ENCODE results near the gene LST1.

The LST1 gene

DNA sequence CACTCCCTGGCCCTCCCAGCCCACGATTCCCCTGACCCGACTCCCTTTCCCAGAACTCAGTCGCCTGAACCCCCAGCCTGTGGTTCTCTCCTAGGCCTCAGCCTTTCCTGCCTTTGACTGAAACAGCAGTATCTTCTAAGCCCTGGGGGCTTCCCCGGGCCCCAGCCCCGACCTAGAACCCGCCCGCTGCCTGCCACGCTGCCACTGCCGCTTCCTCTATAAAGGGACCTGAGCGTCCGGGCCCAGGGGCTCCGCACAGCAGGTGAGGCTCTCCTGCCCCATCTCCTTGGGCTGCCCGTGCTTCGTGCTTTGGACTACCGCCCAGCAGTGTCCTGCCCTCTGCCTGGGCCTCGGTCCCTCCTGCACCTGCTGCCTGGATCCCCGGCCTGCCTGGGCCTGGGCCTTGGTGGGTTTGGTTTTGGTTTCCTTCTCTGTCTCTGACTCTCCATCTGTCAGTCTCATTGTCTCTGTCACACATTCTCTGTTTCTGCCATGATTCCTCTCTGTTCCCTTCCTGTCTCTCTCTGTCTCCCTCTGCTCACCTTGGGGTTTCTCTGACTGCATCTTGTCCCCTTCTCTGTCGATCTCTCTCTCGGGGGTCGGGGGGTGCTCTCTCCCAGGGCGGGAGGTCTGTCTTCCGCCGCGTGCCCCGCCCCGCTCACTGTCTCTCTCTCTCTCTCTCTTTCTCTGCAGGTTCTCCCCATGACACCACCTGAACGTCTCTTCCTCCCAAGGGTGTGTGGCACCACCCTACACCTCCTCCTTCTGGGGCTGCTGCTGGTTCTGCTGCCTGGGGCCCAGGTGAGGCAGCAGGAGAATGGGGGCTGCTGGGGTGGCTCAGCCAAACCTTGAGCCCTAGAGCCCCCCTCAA lies 13.8 kb upstream of the LST1 start, which contains the start of gene LTA:
LTA (plus strand) TSS at position 249 of the 871 bp plus-strand sequence; CDS start at position 703, 454 bp downstream.
- TF ChIP-seq, protein P1, sequence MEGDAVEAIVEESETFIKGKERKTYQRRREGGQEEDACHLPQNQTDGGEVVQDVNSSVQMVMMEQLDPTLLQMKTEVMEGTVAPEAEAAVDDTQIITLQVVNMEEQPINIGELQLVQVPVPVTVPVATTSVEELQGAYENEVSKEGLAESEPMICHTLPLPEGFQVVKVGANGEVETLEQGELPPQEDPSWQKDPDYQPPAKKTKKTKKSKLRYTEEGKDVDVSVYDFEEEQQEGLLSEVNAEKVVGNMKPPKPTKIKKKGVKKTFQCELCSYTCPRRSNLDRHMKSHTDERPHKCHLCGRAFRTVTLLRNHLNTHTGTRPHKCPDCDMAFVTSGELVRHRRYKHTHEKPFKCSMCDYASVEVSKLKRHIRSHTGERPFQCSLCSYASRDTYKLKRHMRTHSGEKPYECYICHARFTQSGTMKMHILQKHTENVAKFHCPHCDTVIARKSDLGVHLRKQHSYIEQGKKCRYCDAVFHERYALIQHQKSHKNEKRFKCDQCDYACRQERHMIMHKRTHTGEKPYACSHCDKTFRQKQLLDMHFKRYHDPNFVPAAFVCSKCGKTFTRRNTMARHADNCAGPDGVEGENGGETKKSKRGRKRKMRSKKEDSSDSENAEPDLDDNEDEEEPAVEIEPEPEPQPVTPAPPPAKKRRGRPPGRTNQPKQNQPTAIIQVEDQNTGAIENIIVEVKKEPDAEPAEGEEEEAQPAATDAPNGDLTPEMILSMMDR (IDR thresholded peaks at IDR 0.05; ENCODE audit: low read depth, low read length, missing control alignments): no peak
- no peak for DNase-seq (ENCODE audit: low read depth)
- H3K4me3 ChIP-seq (ENCODE audit: low read depth, low read length): no peak within 1 kb of the TSS
- in situ Hi-C loops (cut with HindIII; ENCODE audit: low sequenced_read_pairs): no loop called here

DNA sequence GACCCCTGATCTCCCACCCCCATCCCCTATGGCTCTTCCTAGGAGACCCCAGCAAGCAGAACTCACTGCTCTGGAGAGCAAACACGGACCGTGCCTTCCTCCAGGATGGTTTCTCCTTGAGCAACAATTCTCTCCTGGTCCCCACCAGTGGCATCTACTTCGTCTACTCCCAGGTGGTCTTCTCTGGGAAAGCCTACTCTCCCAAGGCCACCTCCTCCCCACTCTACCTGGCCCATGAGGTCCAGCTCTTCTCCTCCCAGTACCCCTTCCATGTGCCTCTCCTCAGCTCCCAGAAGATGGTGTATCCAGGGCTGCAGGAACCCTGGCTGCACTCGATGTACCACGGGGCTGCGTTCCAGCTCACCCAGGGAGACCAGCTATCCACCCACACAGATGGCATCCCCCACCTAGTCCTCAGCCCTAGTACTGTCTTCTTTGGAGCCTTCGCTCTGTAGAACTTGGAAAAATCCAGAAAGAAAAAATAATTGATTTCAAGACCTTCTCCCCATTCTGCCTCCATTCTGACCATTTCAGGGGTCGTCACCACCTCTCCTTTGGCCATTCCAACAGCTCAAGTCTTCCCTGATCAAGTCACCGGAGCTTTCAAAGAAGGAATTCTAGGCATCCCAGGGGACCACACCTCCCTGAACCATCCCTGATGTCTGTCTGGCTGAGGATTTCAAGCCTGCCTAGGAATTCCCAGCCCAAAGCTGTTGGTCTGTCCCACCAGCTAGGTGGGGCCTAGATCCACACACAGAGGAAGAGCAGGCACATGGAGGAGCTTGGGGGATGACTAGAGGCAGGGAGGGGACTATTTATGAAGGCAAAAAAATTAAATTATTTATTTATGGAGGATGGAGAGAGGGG lies 12.6 kb upstream of the LST1 start:
- no peak overlapping the region for H3K4me3 ChIP-seq (ENCODE audit: low read depth, low read length)
- TF ChIP-seq, protein P1 (IDR thresholded peaks at IDR 0.05; ENCODE audit: low read depth, low read length, missing control alignments): no peak
- in situ Hi-C loops (cut with HindIII; ENCODE audit: low sequenced_read_pairs): no loop called here
- no peak for DNase-seq (ENCODE audit: low read depth)

DNA sequence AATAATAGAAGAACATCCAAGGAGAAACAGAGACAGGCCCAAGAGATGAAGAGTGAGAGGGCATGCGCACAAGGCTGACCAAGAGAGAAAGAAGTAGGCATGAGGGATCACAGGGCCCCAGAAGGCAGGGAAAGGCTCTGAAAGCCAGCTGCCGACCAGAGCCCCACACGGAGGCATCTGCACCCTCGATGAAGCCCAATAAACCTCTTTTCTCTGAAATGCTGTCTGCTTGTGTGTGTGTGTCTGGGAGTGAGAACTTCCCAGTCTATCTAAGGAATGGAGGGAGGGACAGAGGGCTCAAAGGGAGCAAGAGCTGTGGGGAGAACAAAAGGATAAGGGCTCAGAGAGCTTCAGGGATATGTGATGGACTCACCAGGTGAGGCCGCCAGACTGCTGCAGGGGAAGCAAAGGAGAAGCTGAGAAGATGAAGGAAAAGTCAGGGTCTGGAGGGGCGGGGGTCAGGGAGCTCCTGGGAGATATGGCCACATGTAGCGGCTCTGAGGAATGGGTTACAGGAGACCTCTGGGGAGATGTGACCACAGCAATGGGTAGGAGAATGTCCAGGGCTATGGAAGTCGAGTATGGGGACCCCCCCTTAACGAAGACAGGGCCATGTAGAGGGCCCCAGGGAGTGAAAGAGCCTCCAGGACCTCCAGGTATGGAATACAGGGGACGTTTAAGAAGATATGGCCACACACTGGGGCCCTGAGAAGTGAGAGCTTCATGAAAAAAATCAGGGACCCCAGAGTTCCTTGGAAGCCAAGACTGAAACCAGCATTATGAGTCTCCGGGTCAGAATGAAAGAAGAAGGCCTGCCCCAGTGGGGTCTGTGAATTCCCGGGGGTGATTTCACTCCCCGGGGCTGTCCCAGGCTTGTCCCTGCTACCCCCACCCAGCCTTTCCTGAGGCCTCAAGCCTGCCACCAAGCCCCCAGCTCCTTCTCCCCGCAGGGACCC lies 11.7 kb upstream of the LST1 start:
- TF ChIP-seq, protein P1 (IDR thresholded peaks at IDR 0.05; ENCODE audit: low read depth, low read length, missing control alignments): no peak
- no peak for DNase-seq (ENCODE audit: low read depth)
- in situ Hi-C loops (cut with HindIII; ENCODE audit: low sequenced_read_pairs): no loop called here
- no peak overlapping the region for H3K4me3 ChIP-seq (ENCODE audit: low read depth, low read length)

DNA sequence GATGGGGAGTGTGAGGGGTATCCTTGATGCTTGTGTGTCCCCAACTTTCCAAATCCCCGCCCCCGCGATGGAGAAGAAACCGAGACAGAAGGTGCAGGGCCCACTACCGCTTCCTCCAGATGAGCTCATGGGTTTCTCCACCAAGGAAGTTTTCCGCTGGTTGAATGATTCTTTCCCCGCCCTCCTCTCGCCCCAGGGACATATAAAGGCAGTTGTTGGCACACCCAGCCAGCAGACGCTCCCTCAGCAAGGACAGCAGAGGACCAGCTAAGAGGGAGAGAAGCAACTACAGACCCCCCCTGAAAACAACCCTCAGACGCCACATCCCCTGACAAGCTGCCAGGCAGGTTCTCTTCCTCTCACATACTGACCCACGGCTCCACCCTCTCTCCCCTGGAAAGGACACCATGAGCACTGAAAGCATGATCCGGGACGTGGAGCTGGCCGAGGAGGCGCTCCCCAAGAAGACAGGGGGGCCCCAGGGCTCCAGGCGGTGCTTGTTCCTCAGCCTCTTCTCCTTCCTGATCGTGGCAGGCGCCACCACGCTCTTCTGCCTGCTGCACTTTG lies 10.7 kb upstream of the LST1 start, which contains the start of gene TNF:
TNF (plus strand) TSS at position 231 of the 567 bp plus-strand sequence; CDS start at position 408, 177 bp downstream.
- in situ Hi-C loops (cut with HindIII; ENCODE audit: low sequenced_read_pairs): no loop called here
- H3K4me3 ChIP-seq (ENCODE audit: low read depth, low read length): no peak within 1 kb of the TSS
- TF ChIP-seq, protein P1 (IDR thresholded peaks at IDR 0.05; ENCODE audit: low read depth, low read length, missing control alignments): no peak
- DNase-seq (ENCODE audit: low read depth): no peak

DNA sequence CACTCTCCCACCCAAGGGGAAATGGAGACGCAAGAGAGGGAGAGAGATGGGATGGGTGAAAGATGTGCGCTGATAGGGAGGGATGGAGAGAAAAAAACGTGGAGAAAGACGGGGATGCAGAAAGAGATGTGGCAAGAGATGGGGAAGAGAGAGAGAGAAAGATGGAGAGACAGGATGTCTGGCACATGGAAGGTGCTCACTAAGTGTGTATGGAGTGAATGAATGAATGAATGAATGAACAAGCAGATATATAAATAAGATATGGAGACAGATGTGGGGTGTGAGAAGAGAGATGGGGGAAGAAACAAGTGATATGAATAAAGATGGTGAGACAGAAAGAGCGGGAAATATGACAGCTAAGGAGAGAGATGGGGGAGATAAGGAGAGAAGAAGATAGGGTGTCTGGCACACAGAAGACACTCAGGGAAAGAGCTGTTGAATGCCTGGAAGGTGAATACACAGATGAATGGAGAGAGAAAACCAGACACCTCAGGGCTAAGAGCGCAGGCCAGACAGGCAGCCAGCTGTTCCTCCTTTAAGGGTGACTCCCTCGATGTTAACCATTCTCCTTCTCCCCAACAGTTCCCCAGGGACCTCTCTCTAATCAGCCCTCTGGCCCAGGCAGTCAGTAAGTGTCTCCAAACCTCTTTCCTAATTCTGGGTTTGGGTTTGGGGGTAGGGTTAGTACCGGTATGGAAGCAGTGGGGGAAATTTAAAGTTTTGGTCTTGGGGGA lies 10.0 kb upstream of the LST1 start:
- H3K4me3 ChIP-seq (ENCODE audit: low read depth, low read length): no peak overlapping the region
- in situ Hi-C loops (cut with HindIII; ENCODE audit: low sequenced_read_pairs): no loop called here
- TF ChIP-seq, protein P1 (IDR thresholded peaks at IDR 0.05; ENCODE audit: low read depth, low read length, missing control alignments): no peak
- no peak for DNase-seq (ENCODE audit: low read depth)

All from astrocyte of the cerebellum (primary cell).